ENCODE measurements around the gene HOXD10.

HOXD10 gene

GRCh38 chr2:176164611-176165369 is 48.2 kb downstream of the HOXD10 start:
- DNase-seq (ENCODE audit: low read depth) = no peak

GRCh38 chr2:176165370-176166050 is 48.9 kb downstream of the HOXD10 start:
- no peak for DNase-seq (ENCODE audit: low read depth)

GRCh38 chr2:176166272-176166671 is 49.7 kb downstream of the HOXD10 start:
- DNase-seq (ENCODE audit: low read depth) = no peak

- DNase-seq (ENCODE audit: low read depth) = no peak
These were observed 50.8 kb downstream of the HOXD10 start for GRCh38 chr2:176167398-176167797.

GRCh38 chr2:176169181-176169580 is 52.6 kb downstream of the HOXD10 start:
- DNase-seq (ENCODE audit: low read depth) = no peak
